Embryonic facial prominence (tissue), 1 donor: ENCODE data around the gene F3.

Experiments used
- DNase-seq: peaks from one replicate; pipeline ENCODE4 v3.0.0-alpha.2; 2016; ENCODE audit errors: extremely low spot score

The F3 gene

GRCh38 chr1:94552071-94552586 is 10.6 kb upstream of the F3 start:
- DNase-seq = no peak

GRCh38 chr1:94551449-94551848 is 9.9 kb upstream of the F3 start:
- no peak for DNase-seq

- no peak for DNase-seq
These were observed 9.3 kb upstream of the F3 start for GRCh38 chr1:94550800-94551241.

- DNase-seq = no peak
These were observed 8.8 kb upstream of the F3 start for GRCh38 chr1:94550396-94550795.

GRCh38 chr1:94549706-94550105 is 8.1 kb upstream of the F3 start:
- no peak for DNase-seq

GRCh38 chr1:94544706-94545490 is 3.3 kb upstream of the F3 start:
- DNase-seq = no peak

GRCh38 chr1:94543893-94544635 is 2.5 kb upstream of the F3 start:
- DNase-seq = no peak

GRCh38 chr1:94543001-94543400 is 1.4 kb upstream of the F3 start:
- no peak for DNase-seq

- DNase-seq = no peak
These were observed 720 bp upstream of the F3 start for GRCh38 chr1:94542088-94542870.

- DNase-seq = no peak
These were observed 916 bp downstream of the F3 start for GRCh38 chr1:94540440-94541245.

- DNase-seq = no peak
These were observed 2.1 kb downstream of the F3 start for GRCh38 chr1:94539496-94539895.

GRCh38 chr1:94538243-94538827 is 3.2 kb downstream of the F3 start:
- no peak for DNase-seq

- DNase-seq = no peak
These were observed 4.3 kb downstream of the F3 start for GRCh38 chr1:94537254-94537653.

- no peak for DNase-seq
These were observed 5.7 kb downstream of the F3 start for GRCh38 chr1:94535879-94536278.

GRCh38 chr1:94535095-94535494 is 6.5 kb downstream of the F3 start:
- DNase-seq = no peak

GRCh38 chr1:94532077-94532476 is 9.5 kb downstream of the F3 start:
- DNase-seq = no peak

GRCh38 chr1:94531664-94532063 is 9.9 kb downstream of the F3 start:
- no peak for DNase-seq

GRCh38 chr1:94530373-94530878 is 11.1 kb downstream of the F3 start:
- no peak for DNase-seq

- no peak for DNase-seq
These were observed 12.1 kb downstream of the F3 start for GRCh38 chr1:94529416-94529815.

- DNase-seq = no peak
These were observed 12.7 kb downstream of the F3 start for GRCh38 chr1:94528826-94529225.

GRCh38 chr1:94528299-94528698 is 13.3 kb downstream of the F3 start:
- DNase-seq = no peak
